Keratinocyte (primary cell): ENCODE data around the gene NPAS3.

Experiments used
- EZH2 ChIP-seq: IDR thresholded peaks from one replicate; pipeline ENCODE4 v1.6.1; 2012; ENCODE audit warnings: inconsistent platforms, mild to moderate bottlenecking, low read length, moderate library complexity
- TF ChIP-seq, protein P1 (sequence below), 3 experiments: IDR thresholded peaks in 1 of 3; conservative IDR thresholded peaks in 1 of 3; optimal IDR thresholded peaks in 1 of 3; 2 replicates in 2 of 3; 3 replicates in 1 of 3; pipeline versions ENCODE3 to v1.5.1; 2011; ENCODE audit warnings: low read length in 3 of 3, mild to moderate bottlenecking in 3 of 3, moderate library complexity in 2 of 3, control low read depth in 1 of 3, inconsistent platforms in 1 of 3; ENCODE audit not compliant: insufficient read depth in 2 of 3; ENCODE audit errors: extremely low read depth in 1 of 3

DNA sequence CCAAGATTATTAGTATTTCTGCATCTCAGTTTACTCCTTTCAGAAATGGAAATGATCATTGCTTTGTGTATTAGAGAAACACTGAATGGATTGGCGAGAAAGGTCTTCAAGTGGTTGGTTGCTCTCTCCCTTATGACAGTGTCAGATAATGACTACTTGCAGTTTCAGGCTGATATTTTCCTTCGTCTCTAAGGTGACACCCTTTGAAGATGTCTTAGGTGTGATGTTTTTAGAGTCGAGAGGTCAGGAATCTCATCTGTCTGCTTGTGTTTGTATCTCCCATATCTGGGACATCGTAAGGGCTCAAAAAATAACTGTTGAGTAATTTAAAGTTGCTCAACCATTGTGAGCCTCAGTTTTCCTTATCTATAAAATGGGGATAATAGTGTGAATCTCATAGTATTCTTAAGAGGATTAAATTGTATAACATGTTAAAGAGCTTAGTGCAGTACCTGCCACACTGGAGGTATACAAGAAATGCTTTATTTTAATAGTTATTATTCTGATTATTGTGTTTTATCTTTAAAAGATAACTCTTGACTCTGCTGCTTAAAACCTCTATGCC, 40.1 kb downstream of the NPAS3 start:
- TF ChIP-seq, protein P1, sequence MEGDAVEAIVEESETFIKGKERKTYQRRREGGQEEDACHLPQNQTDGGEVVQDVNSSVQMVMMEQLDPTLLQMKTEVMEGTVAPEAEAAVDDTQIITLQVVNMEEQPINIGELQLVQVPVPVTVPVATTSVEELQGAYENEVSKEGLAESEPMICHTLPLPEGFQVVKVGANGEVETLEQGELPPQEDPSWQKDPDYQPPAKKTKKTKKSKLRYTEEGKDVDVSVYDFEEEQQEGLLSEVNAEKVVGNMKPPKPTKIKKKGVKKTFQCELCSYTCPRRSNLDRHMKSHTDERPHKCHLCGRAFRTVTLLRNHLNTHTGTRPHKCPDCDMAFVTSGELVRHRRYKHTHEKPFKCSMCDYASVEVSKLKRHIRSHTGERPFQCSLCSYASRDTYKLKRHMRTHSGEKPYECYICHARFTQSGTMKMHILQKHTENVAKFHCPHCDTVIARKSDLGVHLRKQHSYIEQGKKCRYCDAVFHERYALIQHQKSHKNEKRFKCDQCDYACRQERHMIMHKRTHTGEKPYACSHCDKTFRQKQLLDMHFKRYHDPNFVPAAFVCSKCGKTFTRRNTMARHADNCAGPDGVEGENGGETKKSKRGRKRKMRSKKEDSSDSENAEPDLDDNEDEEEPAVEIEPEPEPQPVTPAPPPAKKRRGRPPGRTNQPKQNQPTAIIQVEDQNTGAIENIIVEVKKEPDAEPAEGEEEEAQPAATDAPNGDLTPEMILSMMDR (optimal IDR thresholded peaks at IDR 0.05 in 1 of 3, IDR thresholded peaks at IDR 0.05 in 1 of 3, conservative IDR thresholded peaks at IDR 0.05 in 1 of 3; ENCODE audit: extremely low read depth in 1 of 3, insufficient read depth in 2 of 3, low read length in 3 of 3) = no peak
- TF ChIP-seq EZH2 = no peak
